GM23338 (cell line): ENCODE results near the gene MATCAP1. TPM values are rescaled to one million over a fixed set of nuclear protein-coding genes. Genes with fewer than 3 reads are reported as not detected.

Experiments
- ATAC-seq: fragments of 200-7000 bp; cut with Tn5 transposase; 3 replicates; pipeline ENCODE4 v1.9.1; 2020
- DNase-seq: peaks from one replicate; pipeline ENCODE4 v3.0.0-alpha.2; 2015; ENCODE audit warnings: low spot score
- H2AFZ ChIP-seq: fragments of 200-600 bp; sonication (generic); 2 replicates; pipeline ENCODE4 v1.8.0; 2016; ENCODE audit warnings: antibody characterized with exemption, mild to moderate bottlenecking, moderate library complexity
- H3F3A ChIP-seq: fragments of 200-600 bp; sonication (generic); replicated peaks from 2 replicates; pipeline ENCODE4 v1.8.0; 2017; ENCODE audit warnings: antibody characterized with exemption, mixed run types, low read depth
- H3K27ac ChIP-seq: fragments of 200-600 bp; sonication (generic); 2 replicates; pipeline ENCODE4 v1.6.1; 2016; ENCODE audit warnings: low read depth
- H3K27me3 ChIP-seq: fragments of 200-600 bp; sonication (generic); 2 replicates; pipeline ENCODE4 v1.8.0; 2016; ENCODE audit warnings: mild to moderate bottlenecking, mixed run types, moderate library complexity; ENCODE audit not compliant: insufficient read depth
- H3K36me3 ChIP-seq: fragments of 200-600 bp; sonication (generic); 2 replicates; pipeline ENCODE4 v1.8.0; 2016; ENCODE audit warnings: mild to moderate bottlenecking; ENCODE audit not compliant: insufficient read depth
- H3K4me1 ChIP-seq: fragments of 200-600 bp; sonication (generic); 2 replicates; pipeline ENCODE4 v1.8.0; 2016; ENCODE audit warnings: mild to moderate bottlenecking, moderate library complexity; ENCODE audit not compliant: insufficient read depth
- H3K4me2 ChIP-seq: fragments of 200-600 bp; sonication (generic); 2 replicates; pipeline ENCODE4 v1.7.1; 2017; ENCODE audit warnings: mixed run types
- H3K4me3 ChIP-seq: fragments of 200-600 bp; sonication (generic); 2 replicates; pipeline ENCODE4 v1.6.1; 2016; ENCODE audit warnings: mixed run types
- H3K79me2 ChIP-seq: fragments of 200-600 bp; sonication (generic); replicated peaks from 2 replicates; pipeline ENCODE4 v1.8.0; 2017; ENCODE audit warnings: mild to moderate bottlenecking; ENCODE audit not compliant: insufficient read depth
- H3K9me2 ChIP-seq: fragments of 200-600 bp; sonication (generic); 2 replicates; pipeline ENCODE4 v1.8.0; 2017; ENCODE audit not compliant: insufficient read depth
- H4K20me1 ChIP-seq: fragments of 200-600 bp; sonication (generic); replicated peaks from 2 replicates; pipeline ENCODE4 v1.8.0; 2017; ENCODE audit warnings: mild to moderate bottlenecking; ENCODE audit not compliant: insufficient read depth
- H3K27ac Mint-ChIP-seq: 2 replicates; pipeline ENCODE4 v1.8.0; 2020; ENCODE audit warnings: inconsistent platforms, mild to moderate bottlenecking, moderate library complexity, mixed read lengths
- H3K27me3 Mint-ChIP-seq: 3 replicates; pipeline ENCODE4 v1.8.0; 2022; ENCODE audit warnings: low read depth, mild to moderate bottlenecking, moderate library complexity, mixed read lengths, inconsistent platforms; ENCODE audit not compliant: insufficient read depth, poor library complexity
- H3K36me3 Mint-ChIP-seq: 3 replicates; pipeline ENCODE4 v1.8.0; 2021; ENCODE audit warnings: low read depth, mild to moderate bottlenecking, inconsistent platforms, moderate library complexity, mixed read lengths
- H3K4me1 Mint-ChIP-seq: 3 replicates; pipeline ENCODE4 v1.8.0; 2020; ENCODE audit warnings: mild to moderate bottlenecking, inconsistent platforms, mixed read lengths
- H3K4me3 Mint-ChIP-seq: 3 replicates; pipeline ENCODE4 v1.8.0; 2021; ENCODE audit warnings: moderate library complexity, mild to moderate bottlenecking, inconsistent platforms, mixed read lengths
- H3K9me3 Mint-ChIP-seq: 3 replicates; pipeline ENCODE4 v1.8.0; 2020; ENCODE audit warnings: moderate library complexity, mild to moderate bottlenecking, inconsistent platforms, mixed read lengths
- CREB1 ChIP-seq: fragments of 250-450 bp; sonication (Bioruptor Pico); IDR thresholded peaks from 2 replicates; pipeline ENCODE4 v1.5.0; 2020; ENCODE audit warnings: low read depth, mild to moderate bottlenecking, moderate library complexity
- CTCF ChIP-seq, 2 experiments: fragments of 200-600 bp in 1 of 2; sonication (generic) in 1 of 2; conservative IDR thresholded peaks; 2 replicates each; pipeline versions ENCODE4 v1.5.1 to v1.6.1; 2016 to 2017; ENCODE audit warnings: antibody characterized with exemption in 2 of 2, low read depth in 2 of 2, mild to moderate bottlenecking in 2 of 2, moderate library complexity in 1 of 2
- ETS1 ChIP-seq: IDR thresholded peaks from 2 replicates; pipeline ENCODE4 v1.6.1; 2016; ENCODE audit warnings: antibody characterized with exemption
- EZH2 ChIP-seq: fragments of 200-600 bp; sonication (generic); IDR thresholded peaks from one replicate; pipeline ENCODE4 v1.8.0; 2017; ENCODE audit warnings: antibody characterized with exemption, mild to moderate bottlenecking, low read depth; ENCODE audit not compliant: unreplicated experiment
- EZH2phosphoT487 ChIP-seq: fragments of 200-600 bp; sonication (generic); IDR thresholded peaks from one replicate; pipeline ENCODE4 v1.8.1; 2018; ENCODE audit warnings: antibody characterized with exemption; ENCODE audit not compliant: unreplicated experiment
- JUNB ChIP-seq: IDR thresholded peaks from one replicate; pipeline ENCODE4 v1.6.1; 2016; ENCODE audit warnings: antibody characterized with exemption; ENCODE audit not compliant: unreplicated experiment
- NANOG ChIP-seq: IDR thresholded peaks from 2 replicates; pipeline ENCODE4 v1.6.1; 2016; ENCODE audit warnings: antibody characterized with exemption, borderline replicate concordance
- POLR2AphosphoS5 ChIP-seq: IDR thresholded peaks from 2 replicates; pipeline ENCODE4 v1.6.1; 2016; ENCODE audit warnings: antibody characterized with exemption, low read depth
- REST ChIP-seq: IDR thresholded peaks from one replicate; pipeline ENCODE4 v1.6.1; 2018; ENCODE audit warnings: antibody characterized with exemption; ENCODE audit not compliant: unreplicated experiment
- STAT1 ChIP-seq: IDR thresholded peaks from one replicate; pipeline ENCODE4 v1.6.1; 2016; ENCODE audit warnings: antibody characterized with exemption; ENCODE audit not compliant: unreplicated experiment
- ZNF114 ChIP-seq: fragments of 250-450 bp; sonication (Bioruptor Pico); IDR thresholded peaks from 2 replicates; pipeline ENCODE4 v1.5.0; 2020; ENCODE audit warnings: mild to moderate bottlenecking, moderate library complexity
- ZNF331 ChIP-seq: fragments of 250-450 bp; sonication (Bioruptor Pico); IDR thresholded peaks from 2 replicates; pipeline ENCODE4 v1.5.0; 2020; ENCODE audit warnings: low read depth, mild to moderate bottlenecking, moderate library complexity
- ZNF462 ChIP-seq: fragments of 250-450 bp; sonication (Bioruptor Pico); IDR thresholded peaks from 2 replicates; pipeline ENCODE4 v1.5.0; 2020; ENCODE audit warnings: mild to moderate bottlenecking, moderate library complexity
- polyA plus RNA-seq: library from polyadenylated mRNA; unstranded; fragments of >200 nt; fragmentation: Nextera tagmentation; extraction: Ambion mirVana; gene quantifications from 2 replicates; pipeline ENCODE4 v1.2.1, GENCODE V29; 2016
- total RNA-seq: library from RNA; depleted of rRNA; stranded (reverse); fragments of >200 nt; shearing (Covaris generic); gene quantifications from 2 replicates; pipeline ENCODE4 v1.2.3, GENCODE V29; 2014

The MATCAP1 gene
- total and polyA plus RNA-seq, 2 experiments from 2014 or later = 9.5 to 22.7 TPM

- H3K9me3 Mint-ChIP-seq = no peaks in the 10 kb centered on the region
Observed at GRCh38 chr16:67209565-67209964, 25.8 kb upstream of the MATCAP1 start.

More at GRCh38 chr16:67209565-67209964, 25.8 kb upstream of the MATCAP1 start:
- ATAC-seq = no peak
- Histone ChIP-seq H3K36me3 (no peaks in the 10 kb centered on the region), H4K20me1 (no peaks in the 10 kb centered on the region; the same call in 1 of the 2 replicates), H3K4me1 (no peaks in the 10 kb centered on the region), H3K79me2 (no peaks in the 10 kb centered on the region), H3F3A (no peaks in the 10 kb centered on the region), H3K27me3 (no peaks in the 10 kb centered on the region), H3K4me2 (no peak overlapping the region), H3K9me2 (no peaks in the 10 kb centered on the region), H3K27ac (no peak overlapping the region), H2AFZ (no peak overlapping the region), H3K4me3 (no peak overlapping the region)
- Mint-ChIP-seq H3K27me3 (peaks cover 12% of the 10 kb centered on the region), H3K4me1 (peaks cover 5% of the 10 kb centered on the region; the same call in 2 of the 3 replicates), H3K36me3 (no peaks in the 10 kb centered on the region), H3K4me3 (no peak overlapping the region), H3K27ac (no peak overlapping the region)
- DNase-seq = no peak
- no peak for TF ChIP-seq ZNF331 (CRISPR knock-in tag)
- TF ChIP-seq CTCF (conservative IDR thresholded peaks at IDR 0.05; ENCODE audit: low read depth in 2 of 2) = no peak
- TF ChIP-seq CREB1 (CRISPR knock-in tag) = no peak
- no peak for TF ChIP-seq NANOG
- no peak for TF ChIP-seq POLR2AphosphoS5
- no peak for TF ChIP-seq ZNF462 (CRISPR knock-in tag)
- TF ChIP-seq EZH2phosphoT487 = no peak
- TF ChIP-seq STAT1 = no peak
- no peak for TF ChIP-seq ETS1
- TF ChIP-seq REST = no peak
- TF ChIP-seq ZNF114 (CRISPR knock-in tag) = no peak
- no peak for TF ChIP-seq EZH2
- no peak for TF ChIP-seq JUNB
